Measurements from ENCODE around the gene KIAA1671.

The KIAA1671 gene

GRCh38 chr22:25122136-25122764 lies 169.7 kb downstream of the KIAA1671 start:
- Histone ChIP-seq H3K27me3 (ENCODE audit: insufficient read depth, low read length, poor library complexity) (no peaks in the 10 kb centered on the region), H2AK5ac (ENCODE audit: low read length) (no peak overlapping the region), H3K27ac (ENCODE audit: low read depth, low read length) (no peak overlapping the region), H4K5ac (ENCODE audit: low read length) (no peak overlapping the region), H3K4me3 (ENCODE audit: low read length) (no peak overlapping the region), H3K79me2 (ENCODE audit: control insufficient read depth, insufficient read depth, low read length) (no peaks in the 10 kb centered on the region), H2BK120ac (ENCODE audit: low read depth, low read length) (no peak overlapping the region), H4K8ac (ENCODE audit: low read depth, low read length) (no peak overlapping the region), H3K9ac (ENCODE audit: low read length) (no peak overlapping the region), H3K4me1 (ENCODE audit: control insufficient read depth, low read depth, low read length) (peaks cover 1% of the 10 kb centered on the region), H2BK5ac (ENCODE audit: low read length) (no peak overlapping the region), H3K56ac (ENCODE audit: low read length) (no peak overlapping the region), H3K79me1 (ENCODE audit: low read length) (peaks cover 5% of the 10 kb centered on the region), H3K23ac (ENCODE audit: low read length) (no peak overlapping the region), H3K4me2 (ENCODE audit: low read length) (no peak overlapping the region), H3K18ac (ENCODE audit: low read length) (no peak overlapping the region), H3K36me3 (ENCODE audit: control insufficient read depth, insufficient read depth, low read length) (no peaks in the 10 kb centered on the region), H3K4ac (ENCODE audit: low read depth, low read length) (no peak overlapping the region), H2BK15ac (replicated peaks; ENCODE audit: low read depth) (no peak overlapping the region)
- peak; percentile 53 for DNase-seq
- no CpG with 5 or more reads among the region's 14 CpGs for WGBS (ENCODE audit: extremely low coverage, insufficient coverage, low lambda C conversion rate)

GRCh38 chr22:25123677-25124076 lies 171.2 kb downstream of the KIAA1671 start:
- Histone ChIP-seq H2BK120ac (ENCODE audit: low read depth, low read length) (no peak overlapping the region), H3K18ac (ENCODE audit: low read length) (no peak overlapping the region), H4K8ac (ENCODE audit: low read depth, low read length) (no peak overlapping the region), H3K56ac (ENCODE audit: low read length) (no peak overlapping the region), H2AK5ac (ENCODE audit: low read length) (no peak overlapping the region), H3K27me3 (ENCODE audit: insufficient read depth, low read length, poor library complexity) (no peaks in the 10 kb centered on the region), H3K79me1 (ENCODE audit: low read length) (peaks cover 4% of the 10 kb centered on the region), H3K4me1 (ENCODE audit: control insufficient read depth, low read depth, low read length) (peaks cover 4% of the 10 kb centered on the region), H3K36me3 (ENCODE audit: control insufficient read depth, insufficient read depth, low read length) (no peaks in the 10 kb centered on the region), H4K5ac (ENCODE audit: low read length) (no peak overlapping the region), H3K4ac (ENCODE audit: low read depth, low read length) (no peak overlapping the region), H3K4me2 (ENCODE audit: low read length) (no peak overlapping the region), H2BK15ac (replicated peaks; ENCODE audit: low read depth) (no peak overlapping the region), H3K27ac (ENCODE audit: low read depth, low read length) (no peak overlapping the region), H3K4me3 (ENCODE audit: low read length) (no peak overlapping the region), H2BK5ac (ENCODE audit: low read length) (no peak overlapping the region), H3K79me2 (ENCODE audit: control insufficient read depth, insufficient read depth, low read length) (no peaks in the 10 kb centered on the region), H3K9ac (ENCODE audit: low read length) (no peak overlapping the region), H3K23ac (ENCODE audit: low read length) (no peak overlapping the region)
- no CpG with 5 or more reads among the region's 3 CpGs for WGBS (ENCODE audit: extremely low coverage, insufficient coverage, low lambda C conversion rate)
- no peak for DNase-seq

- no peak overlapping the region for H2AK5ac ChIP-seq (ENCODE audit: low read length)
- H3K79me1 ChIP-seq (ENCODE audit: low read length): peaks cover 3% of the 10 kb centered on the region
- no peak for DNase-seq
- no peak overlapping the region for H3K23ac ChIP-seq (ENCODE audit: low read length)
- no peak overlapping the region for H3K4me2 ChIP-seq (ENCODE audit: low read length)
- no peaks in the 10 kb centered on the region for H3K79me2 ChIP-seq (ENCODE audit: control insufficient read depth, insufficient read depth, low read length)
- H3K27ac ChIP-seq (ENCODE audit: low read depth, low read length): no peak overlapping the region
- no peak overlapping the region for H2BK5ac ChIP-seq (ENCODE audit: low read length)
- no peak overlapping the region for H3K9ac ChIP-seq (ENCODE audit: low read length)
- H3K27me3 ChIP-seq (ENCODE audit: insufficient read depth, low read length, poor library complexity): no peaks in the 10 kb centered on the region
- H3K36me3 ChIP-seq (ENCODE audit: control insufficient read depth, insufficient read depth, low read length): no peaks in the 10 kb centered on the region
- H4K8ac ChIP-seq (ENCODE audit: low read depth, low read length): no peak overlapping the region
- H2BK120ac ChIP-seq (ENCODE audit: low read depth, low read length): no peak overlapping the region
- peaks cover 4% of the 10 kb centered on the region for H3K4me1 ChIP-seq (ENCODE audit: control insufficient read depth, low read depth, low read length)
- no peak overlapping the region for H2BK15ac ChIP-seq (replicated peaks; ENCODE audit: low read depth)
- H4K5ac ChIP-seq (ENCODE audit: low read length): no peak overlapping the region
- H3K4ac ChIP-seq (ENCODE audit: low read depth, low read length): no peak overlapping the region
- no peak overlapping the region for H3K56ac ChIP-seq (ENCODE audit: low read length)
- H3K4me3 ChIP-seq (ENCODE audit: low read length): no peak overlapping the region
- no CpG with 5 or more reads among the region's 9 CpGs for WGBS (ENCODE audit: extremely low coverage, insufficient coverage, low lambda C conversion rate)
- H3K18ac ChIP-seq (ENCODE audit: low read length): no peak overlapping the region
These were observed 173.3 kb downstream of the KIAA1671 start for GRCh38 chr22:25125693-25126357.

GRCh38 chr22:25126510-25126909 lies 174.0 kb downstream of the KIAA1671 start:
- no peak overlapping the region for H3K23ac ChIP-seq (ENCODE audit: low read length)
- no CpG with 5 or more reads among the region's 1 CpG for WGBS (ENCODE audit: extremely low coverage, insufficient coverage, low lambda C conversion rate)
- no peak overlapping the region for H2BK120ac ChIP-seq (ENCODE audit: low read depth, low read length)
- H4K5ac ChIP-seq (ENCODE audit: low read length): no peak overlapping the region
- H2AK5ac ChIP-seq (ENCODE audit: low read length): no peak overlapping the region
- no peak for DNase-seq
- no peak overlapping the region for H3K27ac ChIP-seq (ENCODE audit: low read depth, low read length)
- H3K56ac ChIP-seq (ENCODE audit: low read length): no peak overlapping the region
- H3K18ac ChIP-seq (ENCODE audit: low read length): no peak overlapping the region
- H3K4me3 ChIP-seq (ENCODE audit: low read length): no peak overlapping the region
- H3K4me1 ChIP-seq (ENCODE audit: control insufficient read depth, low read depth, low read length): peaks cover 4% of the 10 kb centered on the region
- no peak overlapping the region for H2BK15ac ChIP-seq (replicated peaks; ENCODE audit: low read depth)
- no peak overlapping the region for H2BK5ac ChIP-seq (ENCODE audit: low read length)
- no peaks in the 10 kb centered on the region for H3K79me2 ChIP-seq (ENCODE audit: control insufficient read depth, insufficient read depth, low read length)
- H3K36me3 ChIP-seq (ENCODE audit: control insufficient read depth, insufficient read depth, low read length): no peaks in the 10 kb centered on the region
- no peak overlapping the region for H3K4ac ChIP-seq (ENCODE audit: low read depth, low read length)
- no peak overlapping the region for H4K8ac ChIP-seq (ENCODE audit: low read depth, low read length)
- no peak overlapping the region for H3K4me2 ChIP-seq (ENCODE audit: low read length)
- no peaks in the 10 kb centered on the region for H3K27me3 ChIP-seq (ENCODE audit: insufficient read depth, low read length, poor library complexity)
- peaks cover 3% of the 10 kb centered on the region for H3K79me1 ChIP-seq (ENCODE audit: low read length)
- H3K9ac ChIP-seq (ENCODE audit: low read length): no peak overlapping the region

- no CpG with 5 or more reads among the region's 6 CpGs for WGBS (ENCODE audit: extremely low coverage, insufficient coverage, low lambda C conversion rate)
These were observed 174.8 kb downstream of the KIAA1671 start for GRCh38 chr22:25127318-25127717.

More at GRCh38 chr22:25127318-25127717, 174.8 kb downstream of the KIAA1671 start:
- no peak overlapping the region for H3K56ac ChIP-seq (ENCODE audit: low read length)
- H3K18ac ChIP-seq (ENCODE audit: low read length): no peak overlapping the region
- H2AK5ac ChIP-seq (ENCODE audit: low read length): no peak overlapping the region
- H4K8ac ChIP-seq (ENCODE audit: low read depth, low read length): no peak overlapping the region
- H3K36me3 ChIP-seq (ENCODE audit: control insufficient read depth, insufficient read depth, low read length): no peaks in the 10 kb centered on the region
- H3K4ac ChIP-seq (ENCODE audit: low read depth, low read length): no peak overlapping the region
- no peak overlapping the region for H3K4me3 ChIP-seq (ENCODE audit: low read length)
- H2BK15ac ChIP-seq (replicated peaks; ENCODE audit: low read depth): no peak overlapping the region
- peak; percentile 30 for DNase-seq
- H3K27ac ChIP-seq (ENCODE audit: low read depth, low read length): no peak overlapping the region
- H3K9ac ChIP-seq (ENCODE audit: low read length): no peak overlapping the region
- H4K5ac ChIP-seq (ENCODE audit: low read length): no peak overlapping the region
- H3K23ac ChIP-seq (ENCODE audit: low read length): no peak overlapping the region
- H2BK5ac ChIP-seq (ENCODE audit: low read length): no peak overlapping the region
- H3K79me1 ChIP-seq (ENCODE audit: low read length): peaks cover 3% of the 10 kb centered on the region
- no peaks in the 10 kb centered on the region for H3K79me2 ChIP-seq (ENCODE audit: control insufficient read depth, insufficient read depth, low read length)
- no peak overlapping the region for H3K4me2 ChIP-seq (ENCODE audit: low read length)
- peaks cover 4% of the 10 kb centered on the region for H3K4me1 ChIP-seq (ENCODE audit: control insufficient read depth, low read depth, low read length)
- no peaks in the 10 kb centered on the region for H3K27me3 ChIP-seq (ENCODE audit: insufficient read depth, low read length, poor library complexity)
- no peak overlapping the region for H2BK120ac ChIP-seq (ENCODE audit: low read depth, low read length)

All from mesendoderm (in vitro differentiated cells).